ENCODE measurements around the gene TIGD6. TPM values are rescaled to one million over a fixed set of nuclear protein-coding genes. Genes with fewer than 3 reads are reported as not detected.

Gene TIGD6
- total and polyA plus RNA-seq, 7 donors, result 1.4 to 7.8 (median 2.8) TPM

DNA sequence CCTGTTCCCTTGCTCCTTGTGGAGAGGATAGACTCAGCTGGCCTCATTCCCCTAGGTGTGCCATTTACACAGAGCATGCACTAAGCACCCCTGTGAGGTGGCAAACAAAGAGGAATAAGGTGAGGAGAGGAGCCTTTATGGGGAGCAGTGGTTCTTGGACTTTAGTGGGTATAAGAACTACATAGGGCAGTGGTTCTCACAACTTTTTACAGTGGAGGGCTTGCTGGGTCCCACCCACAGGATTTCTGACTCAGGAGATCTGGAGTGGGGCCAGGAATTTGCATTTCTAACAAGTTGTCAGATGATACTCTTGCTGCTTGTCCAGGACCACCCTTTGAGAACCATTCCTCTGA lies 43.9 kb upstream of the TIGD6 start:
- Histone ChIP-seq H3K27me3 (ENCODE audit: insufficient read depth in 3 of 3, low read length in 2 of 3) (no peaks in the 10 kb centered on the region), H3K4me1 (peaks cover 32% of the 10 kb centered on the region), H3K36me3 (ENCODE audit: insufficient read depth in 1 of 2, low read depth in 1 of 2) (peaks cover 26 to 97% of the 10 kb centered on the region in 2 donors), H3K4me3 (no peak overlapping the region), H3K9me3 (no peaks in the 10 kb centered on the region), H3K27ac (no peak overlapping the region)
- DNase-seq, result no peak
- TF ChIP-seq CTCF (IDR thresholded peaks at IDR 0.05), result no peak
- intact Hi-C loops (cut with DNase I), result no loop called here
- ATAC-seq, result peak in 1 of 4 donors; percentile 2

DNA sequence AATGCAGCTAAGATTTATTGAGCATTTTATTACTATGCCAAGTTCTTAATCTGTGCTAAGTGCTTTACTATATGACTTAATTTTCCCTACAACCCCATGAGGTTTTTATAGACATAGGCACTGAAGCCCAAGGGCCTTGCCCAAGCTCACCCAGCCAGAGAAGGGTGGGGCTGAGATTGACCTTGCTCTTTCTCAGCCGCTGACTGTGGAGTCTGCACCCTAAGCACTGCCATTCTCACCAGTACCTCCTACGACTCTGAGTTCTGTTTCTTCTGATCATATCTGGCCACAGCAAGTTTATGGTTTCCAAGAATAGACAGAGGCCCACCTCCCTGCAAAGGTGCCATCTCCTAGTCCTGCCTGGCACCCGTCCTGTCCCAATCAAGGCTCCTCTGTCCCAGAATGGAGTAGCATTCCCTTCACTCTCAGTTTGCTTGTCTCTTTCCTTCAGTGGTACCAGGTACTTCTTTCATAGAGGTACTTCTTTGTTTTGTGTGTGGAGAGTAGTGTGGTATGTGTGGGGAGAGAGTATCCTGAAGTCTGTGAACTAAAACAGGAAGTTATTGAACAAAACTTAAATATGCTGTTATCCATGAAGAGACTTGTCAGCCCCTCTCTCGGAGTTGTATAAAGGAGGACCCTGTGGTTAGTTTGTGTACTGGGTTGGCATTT lies 43.3 kb upstream of the TIGD6 start:
- TF ChIP-seq CTCF (IDR thresholded peaks at IDR 0.05), result no peak
- Histone ChIP-seq H3K36me3 (ENCODE audit: insufficient read depth in 1 of 2, low read depth in 1 of 2) (peaks cover 24 to 97% of the 10 kb centered on the region in 2 donors), H3K27ac (no peak overlapping the region), H3K4me1 (peaks cover 32% of the 10 kb centered on the region), H3K4me3 (no peak overlapping the region), H3K27me3 (ENCODE audit: insufficient read depth in 3 of 3, low read length in 2 of 3) (no peaks in the 10 kb centered on the region), H3K9me3 (no peaks in the 10 kb centered on the region)
- ATAC-seq, result peak; percentile 49 to 79 (median 66)
- intact Hi-C loops (cut with DNase I), result no loop called here
- DNase-seq, result peak in 1 of 2 donors; percentile 36
- 35 to 68% (median 47%) methylated on average over 4 of the region's 4 CpGs for WGBS, 3 donors

GRCh38 chr5:150042459-150042858 lies 42.0 kb upstream of the TIGD6 start:
- no peak for TF ChIP-seq CTCF (IDR thresholded peaks at IDR 0.05)
- ATAC-seq (peak; percentile 78 to 91 (median 89)), DNase-seq (no peak)
- Histone ChIP-seq H3K27ac (peak overlapping the region; percentile 34), H3K36me3 (ENCODE audit: insufficient read depth in 1 of 2, low read depth in 1 of 2) (peaks cover 22 to 97% of the 10 kb centered on the region in 2 donors), H3K4me1 (peaks cover 32% of the 10 kb centered on the region), H3K27me3 (ENCODE audit: insufficient read depth in 3 of 3, low read length in 2 of 3) (no peaks in the 10 kb centered on the region), H3K9me3 (no peaks in the 10 kb centered on the region), H3K4me3 (no peak overlapping the region)
- WGBS, 3 donors, result 33 to 48% (median 41%) methylated on average over 3 of the region's 3 CpGs
- intact Hi-C loops (cut with DNase I), result no loop called here

- intact Hi-C loops (cut with DNase I), result no loop called here
- TF ChIP-seq CTCF (IDR thresholded peaks at IDR 0.05), result no peak
- no peak for ATAC-seq
These were observed 38.1 kb upstream of the TIGD6 start for GRCh38 chr5:150038547-150038946.

DNA sequence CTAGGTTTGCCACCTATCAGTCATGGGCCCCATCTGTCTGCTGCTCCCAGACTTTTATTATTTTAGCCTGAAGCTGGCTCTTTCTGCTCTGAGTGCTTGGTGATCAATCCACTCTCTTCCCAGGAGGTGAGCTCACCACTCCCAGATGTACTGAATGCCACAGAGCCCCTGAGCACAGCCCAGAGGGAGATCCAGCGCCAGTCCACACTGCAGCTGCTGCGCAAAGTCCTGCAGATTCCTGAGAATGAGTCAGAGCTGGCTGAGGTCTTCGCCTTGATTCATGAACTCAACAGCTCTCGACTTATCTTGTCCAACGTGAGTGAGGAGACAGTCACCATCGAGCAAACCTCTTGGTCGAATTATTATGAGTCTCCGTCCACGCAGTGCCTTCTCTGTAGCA lies 36.1 kb upstream of the TIGD6 start:
- peaks cover 17% of the 10 kb centered on the region for H3K4me1 ChIP-seq
- DNase-seq, result peak; percentile 76 to 87
- intact Hi-C loops (cut with DNase I), result no loop called here
- H3K27ac ChIP-seq, result peak overlapping the region; percentile 77
- no peaks in the 10 kb centered on the region for H3K27me3 ChIP-seq (ENCODE audit: insufficient read depth in 3 of 3, low read length in 2 of 3)
- 40 to 62% (median 57%) methylated on average over 9 of the region's 9 CpGs for WGBS, 3 donors
- no peaks in the 10 kb centered on the region for H3K9me3 ChIP-seq
- H3K4me3 ChIP-seq, result no peak overlapping the region
- peaks cover 49 to 95% of the 10 kb centered on the region in 2 donors for H3K36me3 ChIP-seq (ENCODE audit: insufficient read depth in 1 of 2, low read depth in 1 of 2)
- no peak for TF ChIP-seq CTCF (IDR thresholded peaks at IDR 0.05)
- peak; percentile 98 to 99 (median 99) for ATAC-seq

More at GRCh38 chr5:150038547-150038946, 38.1 kb upstream of the TIGD6 start:
- no peak for DNase-seq
- Histone ChIP-seq H3K4me3 (no peak overlapping the region), H3K4me1 (peaks cover 35% of the 10 kb centered on the region), H3K27ac (no peak overlapping the region), H3K9me3 (no peaks in the 10 kb centered on the region), H3K36me3 (ENCODE audit: insufficient read depth in 1 of 2, low read depth in 1 of 2) (peaks cover 36 to 93% of the 10 kb centered on the region in 2 donors), H3K27me3 (ENCODE audit: insufficient read depth in 3 of 3, low read length in 2 of 3) (no peaks in the 10 kb centered on the region)
- WGBS, 3 donors, result 43 to 68% (median 44%) methylated on average over 2 of the region's 2 CpGs

All from psoas muscle (tissue), 8 donors.